ENCODE results near the gene USP24.
"Not testable (repeated sequence)": the region's sequence is repeated elsewhere in the genome, so short reads cannot be mapped to it uniquely, and the experiment has no call there.

USP24 gene

GRCh38 chr1:55153031-55153430 lies 62.1 kb downstream of the USP24 start:
- peak; percentile 55 for DNase-seq

- no peak for DNase-seq
Observed at GRCh38 chr1:55150880-55151588, 64.1 kb downstream of the USP24 start.

GRCh38 chr1:55148676-55149075 lies 66.5 kb downstream of the USP24 start:
- no peak for DNase-seq

- DNase-seq: no peak
Observed at GRCh38 chr1:55147524-55147923, 67.6 kb downstream of the USP24 start.

- DNase-seq: no peak
Observed at GRCh38 chr1:55146781-55147180, 68.4 kb downstream of the USP24 start.

GRCh38 chr1:55144886-55145285 lies 70.3 kb downstream of the USP24 start:
- DNase-seq: no peak

GRCh38 chr1:55143684-55144083 lies 71.5 kb downstream of the USP24 start:
- DNase-seq: peak; percentile 84

- no peak for DNase-seq
Observed at GRCh38 chr1:55141295-55141893, 73.8 kb downstream of the USP24 start.

- DNase-seq: peak; percentile 74
Observed at GRCh38 chr1:55140546-55140983, 74.6 kb downstream of the USP24 start.

- no peak for DNase-seq
Observed at GRCh38 chr1:55140137-55140536, 75.0 kb downstream of the USP24 start.

GRCh38 chr1:55138823-55139222 lies 76.3 kb downstream of the USP24 start:
- no peak for DNase-seq

- no peak for DNase-seq
Observed at GRCh38 chr1:55134152-55134808, 80.9 kb downstream of the USP24 start.

GRCh38 chr1:55131801-55132200 lies 83.4 kb downstream of the USP24 start:
- DNase-seq: no peak

- no peak for DNase-seq
Observed at GRCh38 chr1:55131218-55131617, 83.9 kb downstream of the USP24 start.

- no peak for DNase-seq
Observed at GRCh38 chr1:55129194-55129728, 85.9 kb downstream of the USP24 start.

- DNase-seq: no peak
Observed at GRCh38 chr1:55128418-55128995, 86.7 kb downstream of the USP24 start.

GRCh38 chr1:55127827-55128343 lies 87.3 kb downstream of the USP24 start:
- DNase-seq: no peak

- DNase-seq: no peak
Observed at GRCh38 chr1:55124470-55124869, 90.7 kb downstream of the USP24 start.

- DNase-seq: no peak
Observed at GRCh38 chr1:55120538-55120937, 94.6 kb downstream of the USP24 start.

GRCh38 chr1:55118651-55119329 lies 96.4 kb downstream of the USP24 start:
- DNase-seq: no peak

GRCh38 chr1:55117941-55118340 lies 97.2 kb downstream of the USP24 start:
- no peak for DNase-seq

GRCh38 chr1:55109005-55109404 lies 106.2 kb downstream of the USP24 start:
- not testable (repeated sequence) for DNase-seq

- DNase-seq: no peak
Observed at GRCh38 chr1:55107101-55107500, 108.1 kb downstream of the USP24 start.

Measured in islet precursor cell (in vitro differentiated cells).